M059J (cell line): ENCODE measurements around the gene C3orf70. TPM values are rescaled to one million over a fixed set of nuclear protein-coding genes. Genes with fewer than 3 reads are reported as not detected.

Experiments used
- DNase-seq: peaks from one replicate; pipeline ENCODE4 v3.0.0-alpha.2; 2012; ENCODE audit warnings: low read depth
- total RNA-seq: library from RNA; depleted of rRNA; stranded (reverse); fragments of >200 nt; shearing (Covaris generic); gene quantifications from 2 replicates; pipeline ENCODE4 v1.2.3, GENCODE V29; 2014; rRNA removed

The C3orf70 gene
- total RNA-seq, 1 experiment from 2014 or later: not detected

DNA sequence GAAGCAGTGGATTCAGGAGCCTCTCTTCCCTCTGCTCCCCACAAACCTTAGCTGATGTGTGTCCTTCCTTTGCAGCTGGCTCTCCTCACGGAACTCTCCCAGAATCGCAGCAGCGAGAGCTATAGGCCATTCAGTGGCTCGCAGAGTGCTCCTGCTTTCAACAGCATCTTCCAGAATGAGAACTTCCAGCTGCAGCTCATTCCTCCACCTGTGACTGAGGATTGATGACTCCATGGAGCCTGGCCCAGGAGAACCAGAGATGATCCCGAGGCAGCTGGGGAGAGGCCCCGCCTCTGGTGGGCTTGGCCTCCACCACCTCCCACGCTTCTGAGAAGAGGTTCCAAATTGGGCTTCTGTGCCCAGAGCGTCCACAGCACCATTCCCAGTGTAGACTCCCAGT lies 101.1 kb downstream of the C3orf70 start:
- no peak for DNase-seq

DNA sequence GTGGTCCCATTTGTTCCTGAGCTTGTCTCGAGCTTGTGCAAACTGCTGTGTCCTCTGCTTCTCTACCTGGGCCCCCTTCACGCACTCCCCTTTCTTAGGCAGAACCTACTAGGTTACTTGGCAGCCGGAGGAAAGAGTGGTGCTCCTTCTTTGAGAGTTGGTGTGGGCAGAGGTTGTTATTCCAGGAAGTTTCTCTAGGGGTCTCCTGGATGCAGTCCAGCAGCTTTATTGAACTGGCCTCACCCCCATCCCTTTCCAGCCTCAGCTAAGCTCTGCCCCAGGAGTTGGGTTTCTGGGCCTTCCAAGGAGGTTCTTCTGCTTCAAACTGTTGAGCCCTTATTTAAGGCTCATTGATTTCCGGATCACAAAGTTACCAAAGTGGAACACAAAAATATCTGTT lies 103.2 kb downstream of the C3orf70 start:
- DNase-seq: no peak

DNA sequence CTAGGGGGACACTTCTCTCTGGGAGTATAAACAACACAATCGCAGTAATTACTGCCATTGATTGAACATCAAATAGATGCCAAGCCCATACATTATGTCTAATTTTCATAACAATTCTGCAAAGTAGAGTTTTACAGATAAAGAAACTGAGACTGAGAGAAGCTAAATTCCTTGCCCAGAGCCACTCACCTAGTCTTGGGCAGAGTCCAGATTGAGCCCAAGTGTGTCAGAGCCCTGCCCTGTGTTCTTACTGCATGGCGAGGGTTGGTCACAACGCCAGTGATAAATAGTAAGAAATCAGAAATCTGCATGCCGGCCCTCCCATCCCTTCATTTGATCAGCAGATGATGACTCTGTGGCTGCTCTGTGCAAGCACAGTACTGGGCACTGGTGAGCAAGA lies 106.3 kb downstream of the C3orf70 start:
- no peak for DNase-seq

DNA sequence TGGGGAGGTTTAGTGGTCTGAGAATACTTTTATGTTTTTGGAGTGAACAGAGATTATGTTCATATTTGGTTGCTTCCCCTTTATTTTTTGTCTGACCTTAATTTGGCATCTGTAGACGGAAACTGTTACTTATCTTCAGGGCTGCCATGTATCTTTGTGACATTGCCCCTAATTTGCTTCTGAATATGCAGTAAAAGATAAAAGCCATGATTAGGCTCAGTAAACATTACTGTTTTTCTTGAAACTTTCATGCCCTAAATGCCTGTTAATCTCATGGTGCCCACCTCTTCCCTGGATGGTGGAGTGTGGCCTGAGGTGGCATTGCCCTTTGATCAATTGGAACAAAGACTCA lies 106.7 kb downstream of the C3orf70 start:
- DNase-seq: no peak

DNA sequence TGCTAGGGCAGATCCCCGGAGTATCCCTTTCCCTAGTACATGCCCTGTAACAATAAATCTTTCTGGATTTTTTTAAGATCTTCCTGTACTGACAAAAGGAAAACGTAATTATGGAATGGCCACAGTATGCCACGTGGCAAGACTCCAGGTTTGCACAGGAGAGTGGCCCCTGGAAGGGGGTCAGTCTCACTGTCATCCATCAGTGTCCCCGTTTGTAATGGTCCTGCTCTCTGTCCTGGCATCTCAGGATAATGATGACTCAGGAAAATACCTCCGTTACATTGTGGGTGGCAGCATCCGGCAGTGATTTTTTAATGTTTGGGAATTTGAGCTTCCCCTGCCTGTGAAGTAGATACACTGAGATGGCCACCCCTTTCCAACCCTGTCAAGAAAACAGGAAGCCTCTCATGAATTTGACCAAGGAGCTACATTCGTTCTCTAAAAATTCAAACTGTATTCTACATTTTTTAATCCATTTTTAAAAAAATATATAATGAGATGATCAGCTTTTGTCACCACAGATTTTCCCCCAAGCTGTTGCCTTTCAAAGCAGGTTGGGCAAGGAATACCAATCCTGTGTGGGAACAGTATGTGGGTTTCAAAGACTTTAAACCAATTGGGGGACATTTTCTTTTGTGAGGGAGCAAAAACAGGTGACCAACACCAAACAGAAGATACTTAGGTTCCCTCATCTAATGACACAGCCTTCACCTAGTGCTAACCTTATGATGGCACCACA lies 110.4 kb downstream of the C3orf70 start:
- DNase-seq: no peak

DNA sequence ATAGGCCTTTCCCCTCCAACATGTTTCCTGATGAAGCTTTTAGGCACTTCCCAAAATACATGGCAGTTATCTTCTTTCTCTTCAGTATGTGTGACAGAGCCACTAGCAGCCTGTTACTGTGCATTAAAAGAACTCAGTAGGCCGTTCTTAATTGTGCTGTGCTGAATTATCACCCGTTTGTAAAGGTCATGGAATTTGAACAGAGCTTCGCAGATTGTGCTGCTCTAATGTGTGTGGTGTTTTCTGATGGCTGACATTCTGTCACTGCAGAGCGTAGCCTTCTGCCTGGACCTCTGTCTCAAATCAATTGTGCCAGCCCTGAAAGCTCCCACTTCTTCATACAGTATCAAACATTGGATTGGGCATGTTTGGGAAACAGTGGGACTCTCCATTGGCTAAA lies 111.3 kb downstream of the C3orf70 start:
- no peak for DNase-seq

DNA sequence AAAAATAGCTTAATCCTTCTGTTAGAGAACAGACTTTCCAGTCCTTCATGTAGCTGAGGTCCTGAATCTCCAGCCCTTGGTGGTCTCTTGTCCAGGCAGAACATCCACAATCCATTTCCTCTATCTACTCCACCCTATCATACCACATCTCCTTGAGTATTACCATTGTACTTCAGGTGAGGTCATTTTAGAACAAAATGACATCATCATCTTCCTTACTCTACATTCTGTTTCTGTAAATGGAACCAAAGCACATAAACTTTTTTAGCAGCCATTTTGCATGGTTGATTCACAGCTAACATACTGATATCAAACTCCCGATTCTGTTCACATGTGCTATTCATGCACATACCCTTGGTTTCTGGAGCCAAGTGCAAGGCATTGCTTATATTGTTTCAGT lies 112.4 kb downstream of the C3orf70 start:
- DNase-seq: no peak

DNA sequence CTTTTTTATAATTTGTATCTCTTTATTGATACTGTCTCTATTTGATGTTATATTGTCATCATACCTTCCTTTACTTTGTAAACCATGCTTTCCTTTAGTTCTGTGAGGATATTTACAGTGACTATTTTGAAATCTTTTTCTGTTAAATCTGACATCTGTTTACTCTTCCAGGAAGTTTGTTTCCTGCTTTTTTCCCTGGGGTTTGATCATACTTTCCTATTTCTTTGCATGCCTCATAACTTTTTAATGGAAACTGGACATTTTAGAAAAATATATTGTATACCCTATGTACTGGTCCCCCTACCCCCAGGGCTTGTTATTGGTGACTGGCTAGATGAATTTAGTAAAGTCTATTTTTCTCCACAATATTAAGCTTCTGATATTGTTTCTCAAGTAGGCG lies 115.1 kb downstream of the C3orf70 start:
- DNase-seq: no peak

DNA sequence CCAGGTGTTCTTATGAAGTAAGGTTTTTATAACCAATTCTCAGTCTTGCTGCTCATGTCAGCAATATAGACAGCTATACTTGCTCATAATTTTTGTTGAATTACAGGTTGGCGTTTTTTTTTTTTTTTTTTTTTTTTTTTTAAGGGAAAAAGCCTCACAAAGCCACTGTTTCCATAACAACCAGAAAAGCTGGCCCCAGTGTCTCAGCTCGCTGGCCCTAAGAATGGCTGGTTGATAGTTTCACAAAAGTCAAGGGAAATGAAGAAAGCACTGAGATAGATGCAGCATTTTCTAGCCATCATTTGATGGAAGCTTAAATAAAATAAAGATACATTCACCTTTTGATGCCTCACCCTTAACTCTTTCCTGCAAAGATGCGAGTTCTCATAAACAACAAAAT lies 121.9 kb downstream of the C3orf70 start:
- DNase-seq: no peak

DNA sequence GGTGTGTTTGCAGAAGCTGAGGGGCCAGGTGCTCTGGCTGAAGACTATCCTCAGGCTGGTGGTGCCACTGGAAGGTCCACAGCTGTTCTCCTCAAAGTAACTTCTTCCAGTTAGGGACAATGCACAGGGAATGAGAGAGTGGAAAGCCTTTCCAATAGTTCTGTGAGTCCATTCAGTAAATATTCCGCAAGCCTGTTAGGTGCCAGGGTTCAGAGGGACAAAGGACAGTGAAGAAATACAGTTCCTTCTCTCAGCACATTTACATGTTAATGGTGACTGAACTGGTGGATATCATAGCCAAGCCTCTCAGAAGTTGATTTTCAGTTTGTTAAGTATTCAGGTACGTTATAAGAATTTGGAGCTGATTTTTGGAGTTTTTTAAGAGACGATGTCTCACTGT lies 122.5 kb downstream of the C3orf70 start:
- DNase-seq: no peak

DNA sequence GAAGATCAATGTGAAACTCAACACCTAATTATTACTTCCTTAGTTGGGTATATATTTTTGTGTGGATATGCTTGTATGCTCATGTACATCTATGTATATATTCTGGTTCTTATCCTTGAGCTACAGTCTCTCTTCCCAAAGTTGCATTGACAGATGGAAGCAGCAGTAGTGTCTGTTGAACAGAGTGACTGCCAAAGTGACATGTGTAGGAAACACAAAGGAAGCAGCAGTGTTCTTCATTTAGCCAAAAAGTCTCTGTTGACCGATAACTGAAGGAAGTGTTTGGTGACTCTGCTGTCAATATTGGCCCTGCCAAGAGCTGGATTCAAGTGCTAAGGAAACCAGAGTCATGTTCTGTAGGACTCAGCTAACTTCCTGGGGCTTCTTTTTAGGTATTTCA lies 123.8 kb downstream of the C3orf70 start:
- no peak for DNase-seq

DNA sequence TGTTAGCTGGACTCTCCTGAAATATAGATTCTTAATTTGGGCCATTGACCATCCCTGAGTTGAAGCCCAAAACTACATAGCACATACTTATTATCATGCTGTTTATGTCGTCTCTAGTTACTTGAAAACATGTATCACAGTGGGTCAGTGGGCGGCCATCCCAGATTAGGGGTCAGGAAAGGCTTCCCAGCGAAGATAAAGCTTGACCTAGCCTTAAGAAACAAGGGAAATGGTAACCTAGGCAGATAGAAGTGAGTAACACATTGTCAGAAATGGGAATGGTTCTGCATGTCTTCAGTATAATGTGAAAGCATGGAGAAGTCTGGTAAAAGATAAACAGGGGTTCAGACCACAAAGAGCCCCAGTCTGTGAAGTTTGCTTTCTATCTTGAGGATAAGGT lies 124.7 kb downstream of the C3orf70 start:
- DNase-seq: no peak

Other genes starting within 250 kb of the C3orf70 start
- gene EHHADH, start 101.0 kb upstream of the C3orf70 start, total RNA-seq: 4.5 and 10.4 TPM in 2 replicates
- 30.9 and 47.9 TPM in 2 replicates for gene MAP3K13, start 210.1 kb upstream of the C3orf70 start, total RNA-seq